GM18951 (cell line): ENCODE measurements around the gene SSPN.

Experiments used
- POLR2A ChIP-seq: IDR thresholded peaks from 4 replicates; pipeline ENCODE4 v1.6.1; 2011; ENCODE audit warnings: mild to moderate bottlenecking; ENCODE audit not compliant: insufficient read length, insufficient read depth; ENCODE audit errors: extremely low read depth
- in situ Hi-C: fragments of 300-500 bp; cut with MboI; formaldehyde crosslinking; loops from one replicate; pipeline ENCODE4 v1.12.0; 2022; ENCODE audit warnings: low sequenced_read_pairs, mixed read lengths, inconsistent platforms; ENCODE audit not compliant: unreplicated experiment

The SSPN gene

GRCh38 chr12:26172013-26172412 is 23.4 kb upstream of the SSPN start:
- no peak for TF ChIP-seq POLR2A
- in situ Hi-C loops = no loop called here

- TF ChIP-seq POLR2A = no peak
- in situ Hi-C loops = no loop called here
Measured at GRCh38 chr12:26172539-26172938, 22.8 kb upstream of the SSPN start.

GRCh38 chr12:26172946-26173552 is 22.3 kb upstream of the SSPN start:
- in situ Hi-C loops = no loop called here
- no peak for TF ChIP-seq POLR2A

- no peak for TF ChIP-seq POLR2A
- in situ Hi-C loops = no loop called here
Measured at GRCh38 chr12:26176725-26177124, 18.6 kb upstream of the SSPN start.

GRCh38 chr12:26177283-26177682 is 18.1 kb upstream of the SSPN start:
- in situ Hi-C loops = no loop called here
- no peak for TF ChIP-seq POLR2A

- no peak for TF ChIP-seq POLR2A
- in situ Hi-C loops = no loop called here
Measured at GRCh38 chr12:26179826-26180225, 15.5 kb upstream of the SSPN start.

GRCh38 chr12:26182377-26182776 is 13.0 kb upstream of the SSPN start:
- in situ Hi-C loops = no loop called here

GRCh38 chr12:26185532-26186320 is 9.6 kb upstream of the SSPN start:
- no peak for TF ChIP-seq POLR2A
- in situ Hi-C loops = no loop called here

More at GRCh38 chr12:26182377-26182776, 13.0 kb upstream of the SSPN start:
- TF ChIP-seq POLR2A = no peak

- in situ Hi-C loops = no loop called here
- no peak for TF ChIP-seq POLR2A
Measured at GRCh38 chr12:26187014-26187798, 8.2 kb upstream of the SSPN start.

GRCh38 chr12:26188127-26188526 is 7.2 kb upstream of the SSPN start:
- in situ Hi-C loops = no loop called here
- no peak for TF ChIP-seq POLR2A

GRCh38 chr12:26188641-26189040 is 6.7 kb upstream of the SSPN start:
- in situ Hi-C loops = no loop called here
- no peak for TF ChIP-seq POLR2A

GRCh38 chr12:26192142-26192541 is 3.2 kb upstream of the SSPN start:
- in situ Hi-C loops = no loop called here
- no peak for TF ChIP-seq POLR2A

GRCh38 chr12:26193539-26193938 is 1.8 kb upstream of the SSPN start:
- in situ Hi-C loops = no loop called here
- no peak for TF ChIP-seq POLR2A
